Activated naive CD4-positive, alpha-beta T cell treated with anti-CD3 and anti-CD28 coated beads, Interleukin-2, amount 10 ng/mL, durations not matched to agents 7 days and 5 days (primary cell): ENCODE results near the gene PSMG2.
"Not testable (repeated sequence)": the region's sequence is repeated elsewhere in the genome, so short reads cannot be mapped to it uniquely, and the experiment has no call there.

Experiments
- CTCF ChIA-PET: fragments of 350-600 bp; sonication (Branson Sonifier 250); formaldehyde crosslinking; loops from one replicate; lab custom pipeline; 2021; ENCODE audit warnings: antibody characterized with exemption; lab: Charles Lee
- DNase-seq: peaks from one replicate; pipeline ENCODE4 v3.0.0-alpha.2; 2020
- H3K27ac Mint-ChIP-seq: one replicate; pipeline ENCODE4 v1.8.0; 2021; ENCODE audit warnings: mild to moderate bottlenecking, moderate library complexity, mixed read lengths
- H3K27me3 Mint-ChIP-seq: one replicate; pipeline ENCODE4 v1.8.0; 2021; ENCODE audit warnings: mild to moderate bottlenecking, mixed read lengths
- H3K36me3 Mint-ChIP-seq: one replicate; pipeline ENCODE4 v1.8.0; 2021; ENCODE audit warnings: mixed read lengths
- H3K4me1 Mint-ChIP-seq: one replicate; pipeline ENCODE4 v1.8.0; 2021; ENCODE audit warnings: mixed read lengths
- H3K4me3 Mint-ChIP-seq: one replicate; pipeline ENCODE4 v1.8.0; 2021; ENCODE audit warnings: mild to moderate bottlenecking, moderate library complexity, mixed read lengths
- H3K9me3 Mint-ChIP-seq: one replicate; pipeline ENCODE4 v1.8.0; 2021; ENCODE audit warnings: mixed read lengths

PSMG2 gene

DNA sequence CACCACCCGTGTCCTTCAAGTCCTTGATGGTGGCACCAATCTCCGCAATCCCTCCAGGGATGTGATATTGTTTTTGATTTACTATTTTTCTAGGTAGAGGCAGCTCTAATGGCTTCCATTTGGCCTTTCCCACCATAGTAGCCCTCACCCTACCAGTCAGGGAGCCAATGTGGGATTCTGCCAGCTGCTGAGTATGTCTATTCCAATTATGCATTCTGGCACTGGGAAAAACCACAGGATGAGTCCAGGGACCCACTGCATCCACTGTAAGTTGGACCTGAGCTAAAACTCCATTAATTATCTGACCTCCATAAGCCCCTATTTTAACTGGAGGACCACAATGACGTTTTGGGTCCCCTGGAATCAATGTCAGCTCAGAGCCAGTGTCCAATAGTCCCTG, 55.7 kb downstream of the PSMG2 start:
- not testable (repeated sequence) for H3K4me3 Mint-ChIP-seq

GRCh38 chr18:12765126-12765525, 62.3 kb downstream of the PSMG2 start:
- Mint-ChIP-seq H3K36me3 (no peaks in the 10 kb centered on the region), H3K27me3 (peaks cover 13% of the 10 kb centered on the region), H3K27ac (no peak overlapping the region), H3K9me3 (no peaks in the 10 kb centered on the region), H3K4me1 (no peaks in the 10 kb centered on the region), H3K4me3 (no peak overlapping the region)
- CTCF ChIA-PET = no interaction called here
- no peak for DNase-seq

More for the DNA sequence above, 55.7 kb downstream of the PSMG2 start:
- H3K9me3 Mint-ChIP-seq, DNase-seq, H3K36me3 Mint-ChIP-seq, H3K27ac Mint-ChIP-seq, CTCF ChIA-PET, H3K27me3 Mint-ChIP-seq, H3K4me1 Mint-ChIP-seq: not testable (repeated sequence)

GRCh38 chr18:12765586-12765985, 62.7 kb downstream of the PSMG2 start:
- H3K27ac Mint-ChIP-seq = no peak overlapping the region

GRCh38 chr18:12766986-12767433, 64.2 kb downstream of the PSMG2 start:
- no peaks in the 10 kb centered on the region for H3K4me1 Mint-ChIP-seq
- no peak overlapping the region for H3K27ac Mint-ChIP-seq
- H3K9me3 Mint-ChIP-seq = no peaks in the 10 kb centered on the region
- H3K27me3 Mint-ChIP-seq = peaks cover 15% of the 10 kb centered on the region
- no peak for DNase-seq
- no peak overlapping the region for H3K4me3 Mint-ChIP-seq
- CTCF ChIA-PET = no interaction called here
- no peaks in the 10 kb centered on the region for H3K36me3 Mint-ChIP-seq

More at GRCh38 chr18:12765586-12765985, 62.7 kb downstream of the PSMG2 start:
- Mint-ChIP-seq H3K36me3 (no peaks in the 10 kb centered on the region), H3K9me3 (no peaks in the 10 kb centered on the region), H3K4me3 (no peak overlapping the region), H3K4me1 (no peaks in the 10 kb centered on the region), H3K27me3 (peaks cover 15% of the 10 kb centered on the region)
- CTCF ChIA-PET = no interaction called here
- no peak for DNase-seq

DNA sequence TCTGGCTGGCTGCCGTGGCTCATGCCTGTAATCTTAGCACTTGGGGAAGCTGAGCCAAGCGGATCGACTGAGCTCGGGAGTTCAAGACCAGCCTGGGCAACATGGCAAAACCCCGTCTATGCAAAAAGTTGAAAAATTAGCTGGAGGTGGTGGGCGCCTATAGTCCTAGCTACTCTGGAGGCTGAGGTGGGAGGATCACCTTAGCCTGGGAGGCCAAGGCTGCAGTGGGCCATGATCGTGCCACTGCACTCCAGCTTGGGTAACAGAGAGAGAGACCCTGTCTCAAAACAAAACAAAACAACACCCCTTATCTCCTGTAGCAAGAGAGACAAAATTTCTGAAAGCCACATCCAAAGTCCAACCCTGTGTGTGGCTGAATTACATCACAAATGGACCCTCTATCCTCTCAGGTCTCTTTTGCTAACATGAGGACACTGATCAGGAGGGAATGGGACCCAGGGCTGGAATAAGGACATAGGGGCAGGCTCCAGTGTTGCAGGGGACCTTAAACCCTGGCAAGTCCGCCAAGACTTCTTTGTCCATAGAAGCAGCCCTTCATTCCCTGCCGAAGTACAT, 64.8 kb downstream of the PSMG2 start:
- Mint-ChIP-seq H3K36me3 (no peaks in the 10 kb centered on the region), H3K27me3 (peaks cover 15% of the 10 kb centered on the region), H3K9me3 (no peaks in the 10 kb centered on the region), H3K27ac (no peak overlapping the region), H3K4me1 (no peaks in the 10 kb centered on the region), H3K4me3 (no peak overlapping the region)
- CTCF ChIA-PET = interaction anchor here (1.0 kb wide), 1 partner anchor 171 kb away, joined by 3 read pairs; no protein-coding TSS in a partner anchor
- no peak for DNase-seq

DNA sequence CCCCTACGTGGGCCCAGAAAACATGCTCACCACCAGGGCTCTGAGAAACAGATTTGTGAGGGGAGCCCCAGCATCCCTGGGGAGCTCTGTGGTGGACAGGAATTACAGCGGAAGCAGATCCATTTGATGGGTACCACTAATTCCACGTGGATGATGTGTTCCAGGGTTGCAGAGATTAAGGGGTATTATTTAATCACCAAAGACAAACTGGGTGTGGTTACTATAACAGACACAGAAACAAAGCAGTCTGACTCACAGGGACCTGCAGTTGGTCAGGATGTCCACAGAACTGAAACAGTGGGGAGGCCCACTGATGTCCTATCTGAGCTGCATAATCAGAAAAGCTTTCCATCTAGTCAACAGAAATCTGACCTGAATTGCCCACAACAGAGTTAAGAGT, 65.8 kb downstream of the PSMG2 start:
- Mint-ChIP-seq H3K9me3 (no peaks in the 10 kb centered on the region), H3K36me3 (no peaks in the 10 kb centered on the region), H3K4me3 (no peak overlapping the region), H3K27ac (no peak overlapping the region), H3K27me3 (peaks cover 15% of the 10 kb centered on the region), H3K4me1 (peaks cover 4% of the 10 kb centered on the region)
- DNase-seq = no peak
- CTCF ChIA-PET = interaction anchor here (0.6 to 1.0 kb wide), 2 partner anchors 131 to 170 kb away, joined by 3 read pairs; no protein-coding TSS in a partner anchor

GRCh38 chr18:12769136-12769535, 66.3 kb downstream of the PSMG2 start:
- no peak overlapping the region for H3K4me3 Mint-ChIP-seq
- peaks cover 15% of the 10 kb centered on the region for H3K27me3 Mint-ChIP-seq
- H3K9me3 Mint-ChIP-seq = no peaks in the 10 kb centered on the region
- CTCF ChIA-PET = interaction anchor here (0.6 kb wide), 1 partner anchor 131 kb away, joined by 3 read pairs; no protein-coding TSS in a partner anchor
- no peak overlapping the region for H3K27ac Mint-ChIP-seq
- DNase-seq = no peak
- no peaks in the 10 kb centered on the region for H3K36me3 Mint-ChIP-seq
- H3K4me1 Mint-ChIP-seq = peaks cover 7% of the 10 kb centered on the region

DNA sequence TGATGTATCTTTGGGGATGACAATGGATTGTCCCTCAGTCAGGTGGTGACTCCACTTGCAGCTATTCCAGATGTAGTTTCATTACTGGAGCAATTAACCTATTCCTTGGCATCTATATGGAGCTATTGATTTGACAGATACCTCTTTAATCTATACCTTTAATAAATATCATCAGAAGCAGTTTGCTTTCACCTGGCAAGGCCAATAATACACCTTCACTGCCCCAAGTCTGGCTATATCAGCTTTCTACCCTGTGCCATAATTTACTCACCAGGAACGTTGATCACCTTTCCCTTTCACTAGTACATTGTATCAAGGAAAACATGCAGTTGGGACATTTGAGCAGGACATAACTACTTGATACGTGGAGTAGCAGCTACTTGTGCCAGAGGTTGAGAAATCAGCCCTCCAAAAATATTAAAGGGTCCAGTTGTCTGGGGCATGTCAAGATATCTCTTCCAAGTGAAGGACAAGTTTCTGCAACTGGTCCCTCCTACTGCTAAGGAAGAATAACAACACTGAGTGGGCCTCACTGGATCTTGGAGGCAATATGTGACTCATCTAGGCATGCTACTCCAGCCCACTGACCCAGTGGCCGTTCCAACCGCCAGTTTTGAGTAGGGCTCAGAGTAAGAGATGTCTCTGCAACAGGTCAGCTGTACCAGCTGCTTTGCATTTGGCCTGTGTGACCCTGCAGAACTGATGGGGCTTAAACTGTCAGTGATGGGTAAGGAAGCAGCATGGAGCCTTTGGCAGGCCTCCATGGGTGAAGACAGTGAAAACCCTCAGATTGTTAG, 67.0 kb downstream of the PSMG2 start:
- no peaks in the 10 kb centered on the region for H3K36me3 Mint-ChIP-seq
- H3K27ac Mint-ChIP-seq = no peak overlapping the region
- peaks cover 15% of the 10 kb centered on the region for H3K27me3 Mint-ChIP-seq
- CTCF ChIA-PET = no interaction called here
- no peak for DNase-seq
- no peaks in the 10 kb centered on the region for H3K9me3 Mint-ChIP-seq
- no peak overlapping the region for H3K4me3 Mint-ChIP-seq
- H3K4me1 Mint-ChIP-seq = peaks cover 10% of the 10 kb centered on the region

- no peaks in the 10 kb centered on the region for H3K9me3 Mint-ChIP-seq
- H3K4me3 Mint-ChIP-seq = no peak overlapping the region
- CTCF ChIA-PET = no interaction called here
- peak overlapping the region; percentile 8 for H3K27ac Mint-ChIP-seq
- H3K36me3 Mint-ChIP-seq = no peaks in the 10 kb centered on the region
- DNase-seq = no peak
- peaks cover 18% of the 10 kb centered on the region for H3K27me3 Mint-ChIP-seq
- peaks cover 10% of the 10 kb centered on the region for H3K4me1 Mint-ChIP-seq
Observed at GRCh38 chr18:12770469-12771219, 67.8 kb downstream of the PSMG2 start.

- CTCF ChIA-PET = no interaction called here
- H3K27me3 Mint-ChIP-seq = peaks cover 9% of the 10 kb centered on the region
Observed at GRCh38 chr18:12772111-12772510, 69.3 kb downstream of the PSMG2 start.

DNA sequence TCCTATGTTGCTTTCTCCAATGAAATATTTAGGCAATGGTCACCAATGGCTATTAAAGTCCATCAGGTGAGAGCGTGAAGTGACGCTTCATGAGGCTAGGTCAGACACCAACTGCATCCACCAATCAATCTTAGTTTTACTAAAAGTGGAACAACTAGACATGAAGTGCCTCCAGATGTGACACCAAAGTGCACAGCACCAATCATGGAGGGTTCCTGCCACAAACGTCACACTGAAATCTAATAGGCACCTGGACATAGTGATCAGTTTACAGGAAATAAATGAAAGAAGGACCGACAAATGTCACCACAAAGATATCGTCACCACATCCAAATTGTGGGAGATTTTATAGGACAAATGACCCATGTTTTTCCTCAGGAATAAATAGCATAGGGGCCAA, 70.5 kb downstream of the PSMG2 start:
- H3K36me3 Mint-ChIP-seq = peaks cover 4% of the 10 kb centered on the region
- no peak overlapping the region for H3K4me3 Mint-ChIP-seq
- H3K27me3 Mint-ChIP-seq = peaks cover 9% of the 10 kb centered on the region
- DNase-seq = no peak
- H3K4me1 Mint-ChIP-seq = peaks cover 10% of the 10 kb centered on the region
- CTCF ChIA-PET = no interaction called here
- no peak overlapping the region for H3K27ac Mint-ChIP-seq
- peaks cover 6% of the 10 kb centered on the region for H3K9me3 Mint-ChIP-seq

More at GRCh38 chr18:12772111-12772510, 69.3 kb downstream of the PSMG2 start:
- Mint-ChIP-seq H3K36me3 (peaks cover 4% of the 10 kb centered on the region), H3K27ac (no peak overlapping the region), H3K4me3 (no peak overlapping the region), H3K9me3 (peaks cover 6% of the 10 kb centered on the region), H3K4me1 (peaks cover 10% of the 10 kb centered on the region)
- no peak for DNase-seq

DNA sequence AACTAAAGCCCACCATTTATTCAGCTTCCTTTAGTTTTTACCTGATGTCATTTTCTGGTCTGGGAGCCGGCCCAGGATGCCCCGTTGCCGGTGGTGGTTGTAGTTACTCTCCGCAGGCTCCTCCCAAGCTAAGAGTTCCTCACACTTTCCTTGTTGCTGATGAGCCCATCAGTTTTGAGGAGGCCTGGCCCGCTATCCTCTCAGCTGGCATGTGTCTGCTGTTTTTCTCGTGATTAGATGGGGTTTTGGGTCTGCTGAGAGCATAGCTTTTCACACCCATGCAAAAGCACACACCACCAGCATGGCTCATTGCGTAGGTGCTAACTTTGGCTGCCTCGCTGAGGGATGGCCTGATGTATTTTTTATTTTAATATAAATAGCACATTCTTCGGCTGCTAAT, 72.1 kb downstream of the PSMG2 start:
- Mint-ChIP-seq H3K9me3 (peaks cover 6% of the 10 kb centered on the region), H3K27me3 (peaks cover 9% of the 10 kb centered on the region), H3K36me3 (peaks cover 4% of the 10 kb centered on the region), H3K4me3 (peak overlapping the region; percentile 73), H3K27ac (peak overlapping the region; percentile 87), H3K4me1 (peaks cover 10% of the 10 kb centered on the region)
- DNase-seq = no peak
- CTCF ChIA-PET = interaction anchor here (0.6 to 1.1 kb wide), 3 partner anchors 67 to 264 kb away, joined by 3 read pairs; no protein-coding TSS in a partner anchor
